ENCODE measurements around the gene SLC4A3.

- TF ChIP-seq CTCF (conservative IDR thresholded peaks at IDR 0.05; ENCODE audit: low read depth, low read length), result no peak
- TF ChIP-seq EZH2 (IDR thresholded peaks at IDR 0.05; ENCODE audit: borderline replicate concordance, low read depth, low read length, poor library complexity, severe bottlenecking), result no peak
Observed at GRCh38 chr2:219661955-219662395, 34.5 kb downstream of the SLC4A3 start.
